Temporal lobe (tissue), 2 donors: ENCODE results near the gene SULT1A3. TPM values are rescaled to one million over a fixed set of nuclear protein-coding genes. Genes with fewer than 3 reads are reported as not detected.

Source experiments
- small RNA-seq: library from RNA; depleted of rRNA; stranded (forward); fragments of <200 nt; gene quantifications from one replicate; pipeline ENCODE3, GENCODE V24; 2014; ENCODE audit warnings: low replicate concordance
- total RNA-seq: library from RNA; depleted of rRNA; stranded (reverse); fragments of >200 nt; gene quantifications from one replicate; pipeline ENCODE4 v1.2.3, GENCODE V29; 2014

SULT1A3 gene
- total RNA-seq, 1 donor from 2014 or later = 2.7 TPM

Small RNA genes lying within 50 kb of the gene (small RNA-seq; reads per million reads assigned to genes)
- not detected for gene AC106782.4

Other genes starting within 250 kb of the SULT1A3 start
- gene TMEM219, start 237.2 kb upstream of the SULT1A3 start, total RNA-seq = 16.7 TPM
- 42.0 TPM for gene TAOK2, start 225.4 kb upstream of the SULT1A3 start, total RNA-seq
- gene HIRIP3, start 203.6 kb upstream of the SULT1A3 start, total RNA-seq = 17.5 TPM
- 23.4 TPM for gene INO80E, start 203.0 kb upstream of the SULT1A3 start, total RNA-seq
- gene DOC2A, start 188.2 kb upstream of the SULT1A3 start, total RNA-seq = 13.5 TPM
- gene C16orf92, start 176.1 kb upstream of the SULT1A3 start, total RNA-seq = not detected
- gene TLCD3B, start 168.0 kb upstream of the SULT1A3 start, total RNA-seq = 22.1 TPM
- gene ALDOA, start 133.5 kb upstream of the SULT1A3 start, total RNA-seq = 83.6 TPM
- gene PPP4C, start 123.3 kb upstream of the SULT1A3 start, total RNA-seq = 52.1 TPM
- 0.25 TPM for gene TBX6, start 107.3 kb upstream of the SULT1A3 start, total RNA-seq
- gene YPEL3, start 103.0 kb upstream of the SULT1A3 start, total RNA-seq = 25.8 TPM
- gene GDPD3, start 85.7 kb upstream of the SULT1A3 start, total RNA-seq = 1.7 TPM
- gene MAPK3, start 76.0 kb upstream of the SULT1A3 start, total RNA-seq = 18.7 TPM
- 19.2 TPM for gene CORO1A, start 15.7 kb upstream of the SULT1A3 start, total RNA-seq
- gene BOLA2B, start 5.6 kb upstream of the SULT1A3 start, total RNA-seq = 11.8 TPM
- 10.1 TPM for gene SLX1A, start 5.4 kb upstream of the SULT1A3 start, total RNA-seq
- 1.7 TPM for gene NPIPB13, start 49.2 kb downstream of the SULT1A3 start, total RNA-seq
- gene CD2BP2, start 156.1 kb downstream of the SULT1A3 start, total RNA-seq = 38.6 TPM
- 28.8 TPM for gene TBC1D10B, start 171.2 kb downstream of the SULT1A3 start, total RNA-seq
- not detected for gene MYL11, start 175.5 kb downstream of the SULT1A3 start, total RNA-seq
- 0.74 TPM for gene SEPTIN1, start 183.3 kb downstream of the SULT1A3 start, total RNA-seq
- 20.4 TPM for gene ZNF48, start 196.2 kb downstream of the SULT1A3 start, total RNA-seq
- 5.4 TPM for gene ZNF771, start 208.4 kb downstream of the SULT1A3 start, total RNA-seq
- 36.1 TPM for gene DCTPP1, start 230.8 kb downstream of the SULT1A3 start, total RNA-seq
- gene SEPHS2, start 246.6 kb downstream of the SULT1A3 start, total RNA-seq = 12.0 TPM